Mesendoderm (in vitro differentiated cells): Measurements from ENCODE around the gene CTNNA3.

Experiments used
- DNase-seq: peaks from one replicate; pipeline ENCODE4 v3.0.0; 2013
- H2AK5ac ChIP-seq: 2 replicates; pipeline ENCODE4 v1.6.1; 2013; ENCODE audit warnings: low read length, inconsistent platforms
- H2BK120ac ChIP-seq: 2 replicates; pipeline ENCODE4 v1.6.1; 2013; ENCODE audit warnings: low read depth, mild to moderate bottlenecking, low read length, moderate library complexity, mixed read lengths
- H2BK15ac ChIP-seq: replicated peaks from 2 replicates; pipeline ENCODE4 v1.6.1; 2013; ENCODE audit warnings: low read depth, mild to moderate bottlenecking, moderate library complexity
- H2BK5ac ChIP-seq: 2 replicates; pipeline ENCODE4 v1.6.1; 2013; ENCODE audit warnings: low read length, inconsistent platforms
- H3K18ac ChIP-seq: 2 replicates; pipeline ENCODE4 v1.6.1; 2013; ENCODE audit warnings: mild to moderate bottlenecking, low read length, mixed read lengths
- H3K23ac ChIP-seq: one replicate; pipeline ENCODE4 v1.6.1; 2013; ENCODE audit warnings: low read length
- H3K27ac ChIP-seq: 2 replicates; pipeline ENCODE4 v1.5.1; 2013; ENCODE audit warnings: low read depth, mild to moderate bottlenecking, inconsistent platforms, low read length, moderate library complexity
- H3K27me3 ChIP-seq: 2 replicates; pipeline ENCODE4 v1.6.1; 2013; ENCODE audit warnings: low read length, control low read depth, mild to moderate bottlenecking, inconsistent platforms; ENCODE audit not compliant: insufficient read depth, poor library complexity
- H3K36me3 ChIP-seq: 2 replicates; pipeline ENCODE4 v1.6.1; 2013; ENCODE audit warnings: low read length, inconsistent platforms; ENCODE audit not compliant: control insufficient read depth, insufficient read depth
- H3K4ac ChIP-seq: one replicate; pipeline ENCODE4 v1.6.1; 2013; ENCODE audit warnings: low read depth, mild to moderate bottlenecking, low read length, moderate library complexity
- H3K4me1 ChIP-seq: 2 replicates; pipeline ENCODE4 v1.6.1; 2013; ENCODE audit warnings: low read depth, low read length, inconsistent platforms; ENCODE audit not compliant: control insufficient read depth
- H3K4me2 ChIP-seq: 2 replicates; pipeline ENCODE4 v1.6.1; 2013; ENCODE audit warnings: low read length
- H3K4me3 ChIP-seq: 2 replicates; pipeline ENCODE4 v1.5.1; 2013; ENCODE audit warnings: mild to moderate bottlenecking, low read length
- H3K56ac ChIP-seq: one replicate; pipeline ENCODE4 v1.6.1; 2013; ENCODE audit warnings: low read length
- H3K79me1 ChIP-seq: 2 replicates; pipeline ENCODE4 v1.6.1; 2013; ENCODE audit warnings: low read length, inconsistent platforms
- H3K79me2 ChIP-seq: 2 replicates; pipeline ENCODE4 v1.6.1; 2013; ENCODE audit warnings: mild to moderate bottlenecking, low read length; ENCODE audit not compliant: control insufficient read depth, insufficient read depth
- H3K9ac ChIP-seq: 2 replicates; pipeline ENCODE4 v1.6.1; 2013; ENCODE audit warnings: low read length, inconsistent platforms
- H4K5ac ChIP-seq: one replicate; pipeline ENCODE4 v1.6.1; 2013; ENCODE audit warnings: low read length
- H4K8ac ChIP-seq: one replicate; pipeline ENCODE4 v1.6.1; 2013; ENCODE audit warnings: low read depth, mild to moderate bottlenecking, control low read depth, low read length, moderate library complexity
- WGBS: extraction: QIAGEN DNeasy Blood & Tissue Kit; methylation state at CpG from one replicate; pipeline ENCODE4 v1.1.7; 2013; ENCODE audit warnings: low lambda C conversion rate, missing lambda C conversion rate; ENCODE audit not compliant: insufficient coverage; ENCODE audit errors: extremely low coverage; 5-methylcytosine and 5-hydroxymethylcytosine counted together

The CTNNA3 gene

GRCh38 chr10:67664942-67665341 lies 31.1 kb downstream of the CTNNA3 start:
- no peak overlapping the region for H2AK5ac ChIP-seq
- H2BK120ac ChIP-seq = no peak overlapping the region
- H3K79me1 ChIP-seq = no peaks in the 10 kb centered on the region
- no peak overlapping the region for H3K9ac ChIP-seq
- H3K27me3 ChIP-seq = no peaks in the 10 kb centered on the region
- no peak overlapping the region for H3K23ac ChIP-seq
- H3K18ac ChIP-seq = no peak overlapping the region
- no peak overlapping the region for H4K8ac ChIP-seq
- no peak overlapping the region for H2BK15ac ChIP-seq
- DNase-seq = no peak
- H3K56ac ChIP-seq = no peak overlapping the region
- H4K5ac ChIP-seq = no peak overlapping the region
- WGBS = no CpG with 5 or more reads among the region's 3 CpGs
- H3K36me3 ChIP-seq = no peaks in the 10 kb centered on the region
- H2BK5ac ChIP-seq = no peak overlapping the region
- H3K4me2 ChIP-seq = no peak overlapping the region
- no peak overlapping the region for H3K4me3 ChIP-seq
- H3K4me1 ChIP-seq = no peaks in the 10 kb centered on the region
- no peak overlapping the region for H3K27ac ChIP-seq
- H3K79me2 ChIP-seq = no peaks in the 10 kb centered on the region
- no peak overlapping the region for H3K4ac ChIP-seq

- no peak overlapping the region for H3K27ac ChIP-seq
- WGBS = no CpG with 5 or more reads among the region's 13 CpGs
Measured at GRCh38 chr10:67663449-67664087, 32.4 kb downstream of the CTNNA3 start.

GRCh38 chr10:67662415-67662814 lies 33.6 kb downstream of the CTNNA3 start:
- Histone ChIP-seq H3K27ac (no peak overlapping the region), H2BK15ac (no peak overlapping the region), H3K4ac (no peak overlapping the region), H3K56ac (no peak overlapping the region), H3K9ac (no peak overlapping the region), H2BK120ac (no peak overlapping the region), H3K79me1 (no peaks in the 10 kb centered on the region), H2BK5ac (no peak overlapping the region), H2AK5ac (no peak overlapping the region), H3K23ac (no peak overlapping the region), H3K4me3 (no peak overlapping the region), H3K4me2 (no peak overlapping the region), H3K27me3 (no peaks in the 10 kb centered on the region), H4K8ac (no peak overlapping the region), H3K18ac (no peak overlapping the region), H3K36me3 (no peaks in the 10 kb centered on the region), H3K79me2 (no peaks in the 10 kb centered on the region), H4K5ac (no peak overlapping the region), H3K4me1 (no peaks in the 10 kb centered on the region)
- WGBS = no CpG with 5 or more reads among the region's 3 CpGs
- no peak for DNase-seq

More at GRCh38 chr10:67663449-67664087, 32.4 kb downstream of the CTNNA3 start:
- no peak overlapping the region for H4K8ac ChIP-seq
- H3K79me1 ChIP-seq = no peaks in the 10 kb centered on the region
- H3K27me3 ChIP-seq = no peaks in the 10 kb centered on the region
- no peak overlapping the region for H3K18ac ChIP-seq
- H3K79me2 ChIP-seq = no peaks in the 10 kb centered on the region
- no peak for DNase-seq
- H2BK5ac ChIP-seq = no peak overlapping the region
- no peaks in the 10 kb centered on the region for H3K36me3 ChIP-seq
- H3K4me1 ChIP-seq = no peaks in the 10 kb centered on the region
- H3K23ac ChIP-seq = no peak overlapping the region
- no peak overlapping the region for H3K4me2 ChIP-seq
- no peak overlapping the region for H3K56ac ChIP-seq
- no peak overlapping the region for H3K4me3 ChIP-seq
- H2AK5ac ChIP-seq = no peak overlapping the region
- no peak overlapping the region for H4K5ac ChIP-seq
- no peak overlapping the region for H2BK15ac ChIP-seq
- H2BK120ac ChIP-seq = no peak overlapping the region
- H3K4ac ChIP-seq = no peak overlapping the region
- no peak overlapping the region for H3K9ac ChIP-seq

- no peak overlapping the region for H3K4ac ChIP-seq
- no peak overlapping the region for H2AK5ac ChIP-seq
- H3K9ac ChIP-seq = no peak overlapping the region
- H4K5ac ChIP-seq = no peak overlapping the region
- H3K23ac ChIP-seq = no peak overlapping the region
- no peaks in the 10 kb centered on the region for H3K36me3 ChIP-seq
- no peak overlapping the region for H2BK15ac ChIP-seq
- DNase-seq = no peak
- no peak overlapping the region for H3K27ac ChIP-seq
- no CpG with 5 or more reads among the region's 2 CpGs for WGBS
- H3K79me1 ChIP-seq = no peaks in the 10 kb centered on the region
- no peak overlapping the region for H3K56ac ChIP-seq
- no peak overlapping the region for H2BK120ac ChIP-seq
- no peaks in the 10 kb centered on the region for H3K4me1 ChIP-seq
- no peaks in the 10 kb centered on the region for H3K27me3 ChIP-seq
- H3K4me2 ChIP-seq = no peak overlapping the region
- H3K79me2 ChIP-seq = no peaks in the 10 kb centered on the region
- no peak overlapping the region for H3K18ac ChIP-seq
- no peak overlapping the region for H2BK5ac ChIP-seq
- no peak overlapping the region for H4K8ac ChIP-seq
- H3K4me3 ChIP-seq = no peak overlapping the region
Measured at GRCh38 chr10:67659497-67659896, 36.5 kb downstream of the CTNNA3 start.

- Histone ChIP-seq H3K79me2 (no peaks in the 10 kb centered on the region), H2BK15ac (no peak overlapping the region), H3K9ac (no peak overlapping the region), H3K56ac (no peak overlapping the region), H3K27me3 (no peaks in the 10 kb centered on the region), H2BK120ac (no peak overlapping the region), H3K4ac (no peak overlapping the region), H3K79me1 (no peaks in the 10 kb centered on the region), H3K18ac (no peak overlapping the region), H3K27ac (no peak overlapping the region), H3K23ac (no peak overlapping the region), H3K36me3 (no peaks in the 10 kb centered on the region), H4K8ac (no peak overlapping the region), H3K4me3 (no peak overlapping the region), H3K4me2 (no peak overlapping the region), H3K4me1 (no peaks in the 10 kb centered on the region), H4K5ac (no peak overlapping the region), H2BK5ac (no peak overlapping the region), H2AK5ac (no peak overlapping the region)
- peak; percentile 57 for DNase-seq
- no CpG with 5 or more reads among the region's 4 CpGs for WGBS
Measured at GRCh38 chr10:67657775-67658174, 38.2 kb downstream of the CTNNA3 start.

GRCh38 chr10:67650558-67650957 lies 45.4 kb downstream of the CTNNA3 start:
- no peak overlapping the region for H3K4me2 ChIP-seq
- no peaks in the 10 kb centered on the region for H3K79me2 ChIP-seq
- H3K4ac ChIP-seq = no peak overlapping the region
- no peak overlapping the region for H3K56ac ChIP-seq
- no peak overlapping the region for H2BK15ac ChIP-seq
- H3K36me3 ChIP-seq = no peaks in the 10 kb centered on the region
- no peak overlapping the region for H2BK5ac ChIP-seq
- WGBS = no CpG with 5 or more reads among the region's 4 CpGs
- H3K18ac ChIP-seq = no peak overlapping the region
- no peak overlapping the region for H4K5ac ChIP-seq
- no peak overlapping the region for H3K23ac ChIP-seq
- DNase-seq = no peak
- H3K27me3 ChIP-seq = no peaks in the 10 kb centered on the region
- H4K8ac ChIP-seq = no peak overlapping the region
- no peak overlapping the region for H3K27ac ChIP-seq
- H3K79me1 ChIP-seq = no peaks in the 10 kb centered on the region
- H3K4me1 ChIP-seq = no peaks in the 10 kb centered on the region
- no peak overlapping the region for H3K9ac ChIP-seq
- H3K4me3 ChIP-seq = no peak overlapping the region
- H2BK120ac ChIP-seq = no peak overlapping the region
- H2AK5ac ChIP-seq = no peak overlapping the region
